H1 (cell line): Measurements from ENCODE around the gene RCSD1.

Experiments used
- CEBPB ChIP-seq: IDR thresholded peaks from 2 replicates; pipeline ENCODE4 v1.6.1; 2012; ENCODE audit warnings: low read depth, low read length
- CTCF ChIP-seq, 3 experiments: IDR thresholded peaks; 1 replicate in 2 of 3; 2 replicates in 1 of 3; pipeline versions ENCODE4 v1.5.1 to v1.6.1; 2011; ENCODE audit warnings: low read length in 3 of 3, mild to moderate bottlenecking in 3 of 3, inconsistent platforms in 2 of 3, low read depth in 1 of 3, moderate library complexity in 1 of 3; ENCODE audit not compliant: insufficient read depth in 1 of 3; ENCODE audit errors: control extremely low read depth in 1 of 3
- E2F6 ChIP-seq: IDR thresholded peaks from 2 replicates; pipeline ENCODE4 v1.6.1; 2012; ENCODE audit warnings: inconsistent platforms
- KDM1A ChIP-seq: fragments of 200-600, 300-600 bp; sonication (generic); IDR thresholded peaks from 2 replicates; pipeline ENCODE4 v1.7.1; 2016; ENCODE audit warnings: mild to moderate bottlenecking, low read length, borderline replicate concordance
- KDM4A ChIP-seq: IDR thresholded peaks from one replicate; pipeline ENCODE4 v1.7.1; 2012; ENCODE audit warnings: low read depth, mild to moderate bottlenecking, moderate library complexity, low read length, inconsistent platforms; ENCODE audit not compliant: severe bottlenecking
- KDM5A ChIP-seq: fragments of 200-600 bp; IDR thresholded peaks from 2 replicates; pipeline ENCODE4 v1.7.1; 2012; ENCODE audit warnings: mild to moderate bottlenecking, low read length, inconsistent platforms, mixed read lengths
- NRF1 ChIP-seq: IDR thresholded peaks from 2 replicates; pipeline ENCODE4 v1.6.1; 2011; ENCODE audit warnings: mild to moderate bottlenecking, low read depth, low read length, improper control_type of control experiment
- RAD21 ChIP-seq, 2 experiments: IDR thresholded peaks in 1 of 2; conservative IDR thresholded peaks in 1 of 2; 2 replicates each; pipeline ENCODE4 v1.6.1; 2011; ENCODE audit warnings: low read depth in 2 of 2, low read length in 2 of 2, improper control_type of control experiment in 1 of 2, inconsistent platforms in 1 of 2, mild to moderate bottlenecking in 1 of 2, moderate library complexity in 1 of 2

DNA sequence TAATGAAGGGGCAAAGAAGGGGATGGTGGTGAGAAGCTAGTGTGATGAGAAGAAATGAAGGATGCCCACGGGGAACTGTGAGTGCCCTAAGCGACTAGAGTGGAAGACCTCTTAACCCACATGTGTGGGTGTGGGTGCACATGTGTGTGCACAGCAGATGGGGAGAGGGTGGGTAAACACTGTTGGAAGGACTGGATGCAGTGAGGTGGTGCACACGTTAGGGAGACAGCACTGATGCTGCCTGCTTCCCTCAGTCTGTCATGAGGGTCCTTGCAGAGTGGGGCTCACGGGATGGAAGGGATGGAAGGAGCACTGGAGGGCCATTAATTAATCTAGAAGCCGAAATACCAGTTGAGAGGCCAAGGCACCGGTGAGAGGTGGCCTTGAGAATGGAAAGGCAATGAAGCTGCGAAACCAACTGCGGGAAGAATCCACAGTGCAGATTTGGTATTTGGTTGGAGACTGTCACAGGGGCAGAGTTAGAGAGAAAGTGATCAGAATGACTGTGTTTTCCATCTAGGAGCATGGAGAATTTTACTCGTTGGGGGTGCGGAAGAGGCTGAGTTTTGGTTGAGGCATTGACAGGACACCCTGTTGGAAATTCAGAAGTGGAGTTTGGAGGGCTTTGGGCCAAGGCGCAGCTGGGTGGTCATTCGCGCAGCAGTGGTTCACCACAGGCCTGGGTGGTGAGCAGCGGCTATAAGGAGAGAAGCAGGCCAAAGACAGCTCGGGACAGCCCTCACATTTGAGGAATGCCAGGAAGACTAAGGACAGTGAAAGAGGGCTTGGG lies 15.8 kb downstream of the RCSD1 start:
- TF ChIP-seq KDM4A (no peak), E2F6 (no peak), CEBPB (no peak), RAD21 (IDR thresholded peaks at IDR 0.05 in 1 of 2, conservative IDR thresholded peaks at IDR 0.05 in 1 of 2; ENCODE audit: low read depth in 2 of 2, low read length in 2 of 2) (no peak), KDM1A (no peak), CTCF (IDR thresholded peaks at IDR 0.05; ENCODE audit: control extremely low read depth in 1 of 3, insufficient read depth in 1 of 3, low read depth in 1 of 3, low read length in 3 of 3) (no peak), NRF1 (no peak), KDM5A (no peak)
